ENCODE measurements around the gene CPNE5. TPM values are rescaled to one million over a fixed set of nuclear protein-coding genes. Genes with fewer than 3 reads are reported as not detected.

CPNE5 gene
- total RNA-seq, 2 donors from 2014 or later, result 0.85 to 1.6 TPM

GRCh38 chr6:36855750-36856149 lies 16.5 kb upstream of the CPNE5 start:
- DNase-seq (ENCODE audit: low spot score) (no peak), ATAC-seq (ENCODE audit: insufficient number of reproducible peaks, low FRiP score, low read depth) (no peak)
- Histone ChIP-seq H3K9me3 (no peaks in the 10 kb centered on the region), H3K4me3 (no peak overlapping the region), H3K36me3 (peaks cover 2% of the 10 kb centered on the region), H3K27me3 (replicated peaks; ENCODE audit: insufficient read depth) (no peaks in the 10 kb centered on the region), H3K27ac (no peak overlapping the region), H3K4me1 (ENCODE audit: control insufficient read depth in 1 of 2, low read depth in 2 of 2) (peaks cover 8 to 38% of the 10 kb centered on the region in 2 donors)
- no peak for TF ChIP-seq CTCF (IDR thresholded peaks at IDR 0.05)

- no peak overlapping the region for H3K4me3 ChIP-seq
- no peaks in the 10 kb centered on the region for H3K9me3 ChIP-seq
- peak overlapping the region; percentile 64 to 76 for H3K27ac ChIP-seq
- ATAC-seq (ENCODE audit: insufficient number of reproducible peaks, low FRiP score, low read depth) (peak; percentile 89), DNase-seq (ENCODE audit: low spot score) (peak; percentile 53)
- H3K36me3 ChIP-seq, result peaks cover 2% of the 10 kb centered on the region
- H3K27me3 ChIP-seq (replicated peaks; ENCODE audit: insufficient read depth), result no peaks in the 10 kb centered on the region
- TF ChIP-seq CTCF (IDR thresholded peaks at IDR 0.05), result no peak
- peaks cover 6 to 29% of the 10 kb centered on the region in 2 donors for H3K4me1 ChIP-seq (ENCODE audit: control insufficient read depth in 1 of 2, low read depth in 2 of 2)
Observed at GRCh38 chr6:36853325-36853724, 14.1 kb upstream of the CPNE5 start.

GRCh38 chr6:36852481-36853147 lies 13.4 kb upstream of the CPNE5 start:
- Histone ChIP-seq H3K36me3 (peaks cover 2% of the 10 kb centered on the region), H3K27me3 (replicated peaks; ENCODE audit: insufficient read depth) (no peaks in the 10 kb centered on the region), H3K9me3 (no peaks in the 10 kb centered on the region), H3K4me1 (ENCODE audit: control insufficient read depth in 1 of 2, low read depth in 2 of 2) (peaks cover 6 to 28% of the 10 kb centered on the region in 2 donors), H3K4me3 (no peak overlapping the region), H3K27ac (peak overlapping the region; percentile 64 to 76)
- TF ChIP-seq CTCF (IDR thresholded peaks at IDR 0.05), result no peak
- DNase-seq (ENCODE audit: low spot score), result no peak
- ATAC-seq (ENCODE audit: insufficient number of reproducible peaks, low FRiP score, low read depth), result peak; percentile 15

- Histone ChIP-seq H3K27me3 (replicated peaks; ENCODE audit: insufficient read depth) (no peaks in the 10 kb centered on the region), H3K9me3 (no peaks in the 10 kb centered on the region), H3K4me3 (no peak overlapping the region), H3K4me1 (ENCODE audit: control insufficient read depth in 1 of 2, low read depth in 2 of 2) (peaks cover 6 to 28% of the 10 kb centered on the region in 2 donors), H3K36me3 (peaks cover 2% of the 10 kb centered on the region), H3K27ac (peak overlapping the region; percentile 26 to 64)
- no peak for ATAC-seq (ENCODE audit: insufficient number of reproducible peaks, low FRiP score, low read depth)
- DNase-seq (ENCODE audit: low spot score), result no peak
- no peak for TF ChIP-seq CTCF (IDR thresholded peaks at IDR 0.05)
Observed at GRCh38 chr6:36851626-36852025, 12.4 kb upstream of the CPNE5 start.

- Histone ChIP-seq H3K4me3 (no peak overlapping the region), H3K27ac (peak overlapping the region; percentile 26 to 64), H3K9me3 (no peaks in the 10 kb centered on the region), H3K4me1 (ENCODE audit: control insufficient read depth in 1 of 2, low read depth in 2 of 2) (peaks cover 6 to 28% of the 10 kb centered on the region in 2 donors), H3K27me3 (replicated peaks; ENCODE audit: insufficient read depth) (no peaks in the 10 kb centered on the region), H3K36me3 (peaks cover 2% of the 10 kb centered on the region)
- DNase-seq (ENCODE audit: low spot score) (no peak), ATAC-seq (ENCODE audit: insufficient number of reproducible peaks, low FRiP score, low read depth) (no peak)
- TF ChIP-seq CTCF (IDR thresholded peaks at IDR 0.05), result peak; percentile 76
Observed at GRCh38 chr6:36851149-36851614, 11.9 kb upstream of the CPNE5 start.
